HG02798 (cell line): Measurements from ENCODE around the gene TBX2.
A peak's percentile ranks its signal among the peaks of the same experiment; 100 is the strongest.

Source experiments
- ATAC-seq: cut with Tn5 transposase; IDR thresholded peaks from one replicate; pipeline ENCODE4 v1.9.1; 2021; ENCODE audit warnings: mild to moderate bottlenecking; ENCODE audit not compliant: unreplicated experiment, poor library complexity

The TBX2 gene

DNA sequence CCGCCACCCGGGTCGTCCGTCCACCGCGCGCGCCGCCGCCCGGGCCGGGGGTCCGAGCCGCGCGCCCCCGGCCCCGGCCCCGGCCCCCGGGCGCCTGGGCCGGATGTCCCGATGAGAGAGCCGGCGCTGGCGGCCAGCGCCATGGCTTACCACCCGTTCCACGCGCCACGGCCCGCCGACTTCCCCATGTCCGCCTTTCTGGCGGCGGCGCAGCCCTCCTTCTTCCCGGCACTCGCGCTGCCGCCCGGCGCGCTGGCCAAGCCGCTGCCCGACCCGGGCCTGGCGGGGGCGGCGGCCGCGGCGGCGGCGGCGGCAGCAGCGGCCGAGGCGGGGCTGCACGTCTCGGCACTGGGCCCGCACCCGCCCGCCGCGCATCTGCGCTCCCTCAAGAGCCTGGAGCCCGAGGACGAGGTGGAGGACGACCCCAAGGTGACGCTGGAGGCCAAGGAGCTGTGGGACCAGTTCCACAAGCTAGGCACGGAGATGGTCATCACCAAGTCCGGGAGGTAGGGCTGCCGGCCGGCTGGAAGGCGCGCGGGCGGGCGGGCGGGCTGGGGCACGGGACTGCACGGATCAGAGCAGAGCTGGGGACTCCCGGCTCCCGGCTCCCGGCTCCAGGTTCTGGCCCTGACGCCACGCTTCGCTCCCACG lies 548 bp downstream of the TBX2 start:
- ATAC-seq = no peak

DNA sequence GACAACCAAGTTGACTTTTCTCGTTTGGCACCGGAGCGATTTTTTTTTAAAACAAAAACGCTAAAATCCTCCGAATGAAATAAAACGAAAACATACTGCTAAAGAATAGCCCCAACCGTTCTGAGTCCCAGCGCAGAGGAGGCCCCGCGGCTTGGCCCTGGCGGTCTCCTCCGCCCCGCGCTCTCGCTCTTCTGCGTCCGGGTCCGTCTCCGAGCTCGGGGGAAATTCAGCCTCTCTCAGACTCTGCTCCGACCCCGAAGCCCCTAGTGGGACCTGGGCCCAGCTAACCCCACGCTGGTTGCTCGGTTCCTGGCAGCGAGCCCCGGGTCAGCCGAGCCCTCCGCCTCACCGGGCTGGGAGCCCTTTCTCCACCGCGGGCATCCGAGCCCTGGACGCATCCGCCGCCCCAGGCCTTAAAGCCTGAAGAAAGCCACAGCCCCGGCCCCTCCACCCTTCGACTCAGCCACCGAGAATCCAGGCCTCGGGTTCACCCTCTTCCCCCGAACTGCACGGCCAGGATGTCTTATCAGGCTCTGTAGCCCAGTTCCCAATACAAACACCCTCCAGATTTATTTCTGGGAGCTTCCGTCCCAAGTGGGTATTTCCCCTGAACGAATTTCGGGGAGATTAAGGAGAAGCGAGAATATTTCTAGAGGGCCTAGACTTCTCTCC lies 1.2 kb downstream of the TBX2 start:
- ATAC-seq = no peak

GRCh38 chr17:61401389-61402072 lies 1.9 kb downstream of the TBX2 start:
- no peak for ATAC-seq

DNA sequence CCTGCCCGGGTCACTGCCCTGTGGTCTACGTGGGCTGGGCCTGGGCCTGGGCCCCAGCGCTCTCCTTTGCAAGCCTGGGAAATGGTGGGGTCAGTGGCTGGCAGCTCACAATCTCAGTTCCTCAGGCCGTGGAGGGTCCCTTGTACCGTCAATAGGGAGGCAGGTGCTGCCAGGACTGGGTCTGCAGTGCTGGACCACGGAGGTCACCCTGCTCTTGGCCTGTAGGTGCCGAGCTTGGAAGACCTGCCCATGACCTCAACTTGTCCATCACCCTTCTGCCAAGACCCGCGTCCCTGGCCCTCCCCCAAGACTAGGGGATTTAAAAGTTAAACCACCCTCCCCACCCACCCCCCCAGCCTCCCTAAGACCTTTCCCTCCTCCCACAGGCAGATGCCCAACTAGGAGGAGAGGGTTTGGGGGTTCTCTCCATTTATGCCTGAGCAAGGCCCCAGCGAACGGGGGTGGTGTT lies 2.5 kb downstream of the TBX2 start:
- ATAC-seq = no peak

DNA sequence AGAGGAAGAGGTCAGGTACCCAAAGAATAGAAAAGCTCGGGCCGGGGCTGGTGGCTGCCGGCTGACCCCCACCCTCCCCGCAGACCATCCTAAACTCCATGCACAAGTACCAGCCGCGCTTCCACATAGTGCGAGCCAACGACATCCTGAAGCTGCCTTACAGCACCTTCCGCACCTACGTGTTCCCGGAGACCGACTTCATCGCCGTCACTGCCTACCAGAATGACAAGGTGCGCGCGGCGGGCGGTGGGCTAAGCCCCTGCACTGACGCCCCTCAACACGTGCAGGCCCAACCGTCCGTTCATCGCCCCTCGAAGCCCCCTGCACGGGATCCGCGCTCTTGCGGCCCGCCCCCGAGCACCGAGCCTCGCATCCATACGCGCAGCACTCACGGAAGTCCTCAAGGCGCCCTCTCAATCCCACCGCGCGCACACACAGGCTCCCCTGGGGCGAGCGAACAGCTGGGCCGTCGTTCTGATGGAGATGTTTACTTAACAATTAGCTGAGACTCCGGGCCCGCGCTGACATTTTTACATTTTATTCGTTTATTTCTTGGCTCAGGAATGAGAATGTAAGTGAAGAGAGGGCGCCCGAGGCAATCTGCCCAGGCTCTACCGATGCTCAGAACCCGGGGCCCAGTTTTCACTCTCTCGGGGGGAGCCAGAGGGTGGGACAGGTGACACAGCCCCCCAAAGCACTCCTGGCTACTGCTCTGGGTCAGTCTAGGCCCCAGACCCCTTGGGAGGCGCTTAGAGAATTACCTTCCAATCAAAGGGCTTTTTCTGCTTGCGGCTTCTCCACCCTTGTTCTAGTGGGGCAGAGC lies 3.5 kb downstream of the TBX2 start:
- no peak for ATAC-seq

DNA sequence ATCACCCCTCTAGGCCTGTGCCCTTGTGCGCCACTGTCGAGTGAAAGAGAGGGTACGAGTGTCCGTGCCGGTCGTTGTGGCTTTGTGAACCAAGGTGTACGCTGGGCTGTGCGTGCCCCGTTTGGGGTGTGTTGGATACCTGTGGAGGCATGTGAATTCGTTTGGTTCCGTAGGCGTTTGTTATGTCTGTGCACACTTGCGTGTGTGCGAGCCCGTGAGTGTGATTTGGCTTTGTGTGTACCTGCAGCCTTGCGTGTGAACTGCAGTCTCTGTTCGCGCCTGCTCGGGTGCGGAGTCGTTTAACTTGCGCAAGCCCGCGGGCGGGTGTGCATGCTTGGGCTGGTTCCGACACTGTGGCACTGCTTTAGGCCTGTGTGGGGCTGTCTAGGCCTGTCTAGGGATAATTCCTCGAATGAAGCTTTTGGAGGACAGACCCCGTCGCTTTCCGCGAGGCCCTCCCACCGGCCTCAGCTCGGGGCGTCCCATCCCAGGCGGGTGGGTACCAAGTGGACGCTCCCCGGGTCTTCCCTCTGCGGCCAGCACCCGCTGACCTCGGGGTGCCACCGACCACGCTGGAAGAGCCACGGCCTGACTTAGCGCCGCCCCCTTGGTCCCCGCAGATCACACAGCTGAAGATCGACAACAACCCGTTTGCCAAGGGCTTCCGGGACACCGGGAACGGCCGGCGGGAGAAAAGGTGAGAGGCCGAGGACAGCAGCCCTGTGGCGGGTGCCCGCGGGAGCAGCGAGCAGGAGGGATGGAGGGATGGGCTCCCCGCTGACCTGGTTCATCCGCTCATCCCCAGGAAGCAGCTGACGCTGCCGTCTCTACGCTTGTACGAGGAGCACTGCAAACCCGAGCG lies 4.4 kb downstream of the TBX2 start:
- ATAC-seq = no peak

GRCh38 chr17:61404663-61404912 lies 4.9 kb downstream of the TBX2 start:
- no peak for ATAC-seq

DNA sequence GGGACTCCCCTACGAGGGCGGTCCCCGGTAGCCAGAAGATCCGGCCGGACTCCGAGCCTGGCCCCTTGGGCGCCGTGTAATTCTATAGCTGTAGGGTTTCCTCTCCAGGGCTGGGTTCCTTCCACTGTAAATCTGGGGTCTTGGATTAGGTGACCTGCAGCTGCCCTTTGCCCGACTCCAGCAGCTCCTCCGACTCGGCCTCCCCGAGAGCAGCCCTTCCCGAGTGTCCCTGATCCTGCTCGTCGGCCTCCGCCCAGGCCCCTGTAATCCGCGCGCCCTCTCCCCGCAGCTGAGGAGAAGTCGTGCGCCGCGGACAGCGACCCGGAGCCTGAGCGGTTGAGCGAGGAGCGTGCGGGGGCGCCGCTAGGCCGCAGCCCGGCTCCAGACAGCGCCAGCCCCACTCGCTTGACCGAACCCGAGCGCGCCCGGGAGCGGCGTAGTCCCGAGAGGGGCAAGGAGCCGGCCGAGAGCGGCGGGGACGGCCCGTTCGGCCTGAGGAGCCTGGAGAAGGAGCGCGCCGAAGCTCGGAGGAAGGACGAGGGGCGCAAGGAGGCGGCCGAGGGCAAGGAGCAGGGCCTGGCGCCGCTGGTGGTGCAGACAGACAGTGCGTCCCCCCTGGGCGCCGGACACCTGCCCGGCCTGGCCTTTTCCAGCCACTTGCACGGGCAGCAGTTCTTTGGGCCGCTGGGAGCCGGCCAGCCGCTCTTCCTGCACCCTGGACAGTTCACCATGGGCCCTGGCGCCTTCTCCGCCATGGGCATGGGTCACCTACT lies 5.5 kb downstream of the TBX2 start:
- no peak for ATAC-seq

DNA sequence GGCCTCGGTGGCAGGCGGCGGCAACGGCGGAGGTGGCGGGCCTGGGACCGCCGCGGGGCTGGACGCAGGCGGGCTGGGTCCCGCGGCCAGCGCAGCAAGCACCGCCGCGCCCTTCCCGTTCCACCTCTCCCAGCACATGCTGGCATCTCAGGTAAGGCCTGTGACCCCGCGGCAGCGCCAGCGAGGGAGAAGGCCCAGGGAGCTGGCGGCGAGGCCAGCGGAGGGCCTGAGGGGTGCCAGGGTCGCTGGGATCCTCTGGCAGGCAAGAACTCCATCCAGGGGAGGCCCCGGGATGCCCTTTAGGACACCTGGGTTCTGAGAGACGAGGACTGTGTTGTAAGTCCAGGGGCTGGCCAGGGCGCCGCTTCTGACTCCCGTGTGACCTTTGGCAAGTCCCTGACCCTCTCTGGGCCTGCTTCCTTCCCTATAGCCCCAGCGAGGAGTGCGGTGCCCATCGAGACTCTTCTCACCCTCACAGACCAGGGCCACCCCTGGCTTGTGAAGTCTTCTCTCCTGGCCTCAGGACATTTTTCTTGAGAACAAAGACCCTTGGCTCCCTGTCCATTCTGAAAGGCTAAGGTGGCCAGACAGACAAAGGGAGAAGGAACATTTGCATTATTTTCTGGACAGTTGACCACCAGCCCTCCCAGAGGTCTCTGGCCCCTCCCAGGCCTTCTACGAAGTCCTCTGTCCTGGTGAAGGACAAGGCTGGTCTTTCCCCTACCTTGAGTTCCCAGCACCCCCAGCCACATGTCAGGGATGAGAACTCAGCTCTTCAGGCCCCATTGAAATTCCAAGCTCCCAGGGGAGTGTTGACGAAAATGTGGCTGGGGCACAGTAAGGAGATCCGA lies 6.3 kb downstream of the TBX2 start:
- no peak for ATAC-seq

- no peak for ATAC-seq
These were observed 6.8 kb downstream of the TBX2 start for GRCh38 chr17:61406537-61406845.

DNA sequence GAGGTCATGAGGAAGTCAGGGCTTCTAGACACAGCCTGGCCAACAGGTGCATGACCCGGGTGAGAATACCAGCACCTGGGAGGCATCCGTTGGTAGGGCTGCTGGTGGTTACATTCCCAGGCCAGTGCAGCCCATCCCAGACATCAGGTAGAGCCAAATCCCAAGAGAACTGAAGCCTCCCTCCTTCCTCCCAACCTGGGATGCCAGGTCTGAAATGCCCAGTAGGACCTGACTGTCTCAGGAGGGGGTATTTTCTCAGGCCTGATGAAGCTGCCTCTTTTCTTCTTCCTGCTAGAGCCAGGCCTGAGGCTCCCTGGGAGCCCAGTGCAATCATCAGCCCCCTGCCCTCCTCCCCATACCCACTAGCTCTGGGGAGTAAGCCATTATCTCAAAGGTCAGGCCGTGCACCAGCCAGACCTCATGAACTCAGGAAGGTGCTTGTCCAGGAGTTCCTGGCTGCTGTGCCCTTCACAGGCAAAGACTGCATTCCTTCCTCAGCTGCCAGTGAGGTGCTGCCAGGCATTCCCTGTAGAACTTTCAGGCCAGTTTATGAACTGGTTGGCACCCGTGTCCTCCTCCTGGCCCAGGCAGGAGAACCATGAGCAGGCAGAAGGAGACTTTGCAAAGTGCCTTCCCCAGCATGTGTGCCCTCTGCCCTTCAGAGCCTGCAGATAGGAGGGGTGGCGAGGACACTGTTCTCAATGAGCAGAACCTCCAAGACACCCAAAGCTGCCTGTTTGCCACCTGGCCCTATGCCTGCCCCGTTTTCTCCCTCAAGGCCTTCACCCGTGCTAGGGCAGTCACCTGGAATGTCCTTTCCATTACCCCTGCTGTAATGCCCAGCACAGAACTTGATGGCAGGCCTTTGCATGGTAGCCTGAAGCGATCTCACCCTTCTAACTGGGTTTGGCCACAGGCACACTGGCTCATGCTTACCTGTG lies 7.6 kb downstream of the TBX2 start:
- no peak for ATAC-seq

GRCh38 chr17:61408151-61409041 lies 8.8 kb downstream of the TBX2 start:
- no peak for ATAC-seq

DNA sequence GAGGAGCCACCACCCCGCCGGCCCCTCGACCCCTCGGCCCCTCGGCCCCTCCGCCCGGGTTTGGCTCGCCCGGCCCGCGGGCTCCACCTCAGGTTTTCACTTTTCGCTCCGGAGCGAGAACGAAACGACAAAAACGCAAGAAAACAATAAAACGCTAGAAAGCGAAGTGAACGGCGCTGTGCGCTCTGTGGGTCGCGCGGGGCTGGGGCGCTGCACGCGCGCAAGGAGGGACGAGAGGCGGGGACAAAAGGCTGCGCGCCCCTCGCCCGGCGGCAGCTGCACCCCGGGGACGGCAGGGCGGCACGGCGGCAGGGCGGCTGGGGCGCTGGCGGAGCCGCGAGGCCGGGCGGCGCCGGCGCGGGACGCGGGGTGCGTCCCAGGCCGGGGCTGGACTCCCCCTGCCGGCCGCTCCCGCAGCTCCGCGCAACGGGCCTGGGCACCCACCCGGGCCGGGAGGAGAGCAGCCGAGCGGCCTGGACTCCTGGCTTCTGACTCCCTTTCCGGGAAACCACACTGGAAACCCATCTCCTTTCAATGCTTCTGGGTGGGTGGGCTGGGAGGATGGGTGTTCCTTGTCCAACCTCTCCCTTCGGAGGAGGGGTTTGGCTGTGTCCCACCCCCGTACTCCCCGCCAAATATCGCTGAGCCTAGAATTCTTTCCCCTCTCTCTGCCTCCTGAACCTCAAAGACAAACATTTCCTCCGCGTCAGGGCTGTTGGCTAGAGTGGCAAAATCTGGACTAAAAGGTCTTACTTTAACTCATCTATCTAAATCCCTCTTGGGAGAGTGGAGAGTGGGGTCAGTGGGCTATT lies 9.9 kb downstream of the TBX2 start:
- peak; percentile 27 for ATAC-seq

DNA sequence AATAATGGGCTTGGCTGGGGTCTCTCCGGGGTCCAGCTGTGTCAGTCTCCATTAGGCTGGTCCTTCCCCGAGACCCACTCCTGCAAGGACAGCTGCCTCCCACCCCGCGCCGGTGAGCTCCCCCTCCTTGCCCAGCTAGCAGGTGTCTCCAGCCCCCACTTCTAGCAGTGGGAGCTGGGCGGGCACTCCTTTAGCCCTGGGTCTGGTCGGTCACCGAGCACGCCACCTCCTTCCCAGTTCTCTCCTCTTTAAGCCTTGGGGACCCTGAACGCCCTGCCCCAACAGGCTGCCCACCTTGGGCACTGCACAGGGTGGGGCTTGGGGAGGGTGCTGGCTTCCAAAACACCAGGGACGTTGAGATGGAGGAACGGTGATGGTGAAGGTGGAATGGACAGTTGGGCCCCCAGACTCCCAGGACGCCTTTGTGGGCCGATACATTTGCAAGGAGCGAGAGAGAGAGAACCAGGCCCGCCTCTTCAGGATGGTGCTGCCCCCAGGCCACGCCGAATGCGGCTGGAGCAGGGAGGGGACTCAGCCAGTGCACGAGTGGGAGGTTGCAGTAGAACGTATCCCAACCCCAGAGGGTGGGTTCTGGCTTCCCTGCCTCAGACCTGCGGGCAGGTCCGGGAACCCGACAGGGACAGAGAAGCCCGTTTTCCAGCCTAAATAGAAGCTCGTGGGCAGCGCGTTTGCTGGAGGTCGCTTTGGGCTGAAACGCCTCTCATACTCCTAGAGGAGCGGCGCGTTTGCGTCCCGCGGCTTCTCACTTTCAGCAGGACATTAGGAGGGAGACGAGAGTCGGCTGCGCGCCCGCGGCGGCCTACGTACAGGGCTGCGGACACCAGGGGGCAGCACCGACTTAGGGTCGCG lies 10.7 kb downstream of the TBX2 start:
- ATAC-seq = no peak

DNA sequence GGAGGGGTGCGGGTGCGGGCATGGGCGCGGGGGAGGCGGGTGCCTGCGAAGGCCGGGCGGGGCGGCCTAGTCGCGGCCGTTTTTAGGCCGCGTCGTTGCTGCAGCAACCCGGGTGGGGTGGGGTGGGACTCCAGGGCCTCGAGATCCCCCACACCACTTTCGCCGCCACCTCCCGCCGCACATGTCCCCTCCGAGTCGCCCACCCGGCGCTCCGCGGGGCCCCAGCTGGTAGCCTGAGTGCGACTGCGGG lies 11.3 kb downstream of the TBX2 start:
- ATAC-seq = no peak
